NCI-H1417 treated with DMSO at 0.1 percent for 48 hours (cell line): ENCODE measurements around the gene ROR1.
"Not testable (repeated sequence)": the region's sequence is repeated elsewhere in the genome, so short reads cannot be mapped to it uniquely, and the experiment has no call there.

Experiments used
- DNase-seq: peaks from one replicate; lab custom pipeline; 2025; lab: John Stamatoyannopoulos, UW

Gene ROR1

GRCh38 chr1:63759778-63760177 lies 14.0 kb upstream of the ROR1 start:
- DNase-seq = no peak

DNA sequence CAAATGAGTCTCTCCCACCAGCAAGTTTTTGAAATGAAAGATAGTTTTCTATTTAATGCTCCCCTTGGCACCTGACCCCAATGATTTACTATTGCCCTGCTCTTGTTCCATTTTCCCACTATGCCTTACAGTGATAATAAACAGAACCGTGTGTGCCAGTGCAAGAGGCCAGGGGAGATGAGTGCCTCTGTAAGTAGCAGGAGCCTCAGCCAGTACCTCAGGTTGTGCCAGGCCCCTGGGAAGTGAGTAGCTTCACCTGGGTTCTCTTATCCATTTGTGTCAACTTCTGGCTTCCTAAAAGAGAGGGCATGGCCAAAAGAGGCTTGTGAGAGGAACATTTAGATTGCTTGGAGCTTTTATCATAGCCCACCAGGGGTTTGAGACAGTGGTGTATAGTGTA lies 3.4 kb upstream of the ROR1 start:
- DNase-seq = no peak

DNA sequence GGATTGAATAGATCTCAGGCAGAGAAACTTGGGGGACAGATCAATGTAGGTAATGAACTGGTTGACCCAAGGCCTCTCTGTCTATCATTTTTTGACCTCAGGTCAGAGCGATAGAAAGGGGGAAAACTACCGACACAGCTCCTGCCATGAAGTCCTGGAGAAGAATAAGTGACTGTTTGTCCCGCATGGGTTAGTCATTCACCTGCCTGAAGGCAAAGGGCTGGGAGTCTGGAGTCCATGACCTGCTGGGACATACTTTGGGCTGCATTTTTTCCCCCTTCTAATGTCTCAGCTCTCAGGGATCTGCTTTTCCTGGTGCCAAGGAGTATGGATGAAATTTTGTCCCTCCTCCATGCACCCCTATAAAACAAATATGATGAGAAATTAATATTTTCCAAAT lies 1.6 kb upstream of the ROR1 start:
- DNase-seq = no peak

DNA sequence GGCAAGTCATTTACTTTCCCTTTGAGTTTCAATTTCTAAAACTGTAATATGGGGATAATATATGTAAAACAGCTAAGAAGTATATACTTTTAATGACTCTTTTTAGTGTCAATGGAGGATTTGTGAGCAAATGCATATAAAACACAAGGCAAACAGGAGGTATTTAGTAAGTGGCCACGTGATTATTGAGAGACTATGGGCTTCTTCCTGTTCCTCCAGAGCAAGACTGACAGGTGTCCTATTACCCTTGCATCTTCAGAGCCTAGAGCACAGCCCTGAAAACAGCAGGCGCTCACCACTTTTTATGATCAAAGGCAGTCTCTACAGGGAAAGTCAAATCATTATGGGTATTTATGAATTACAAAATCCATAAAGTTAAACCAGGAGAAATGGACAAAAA lies 941 bp upstream of the ROR1 start:
- DNase-seq = no peak

DNA sequence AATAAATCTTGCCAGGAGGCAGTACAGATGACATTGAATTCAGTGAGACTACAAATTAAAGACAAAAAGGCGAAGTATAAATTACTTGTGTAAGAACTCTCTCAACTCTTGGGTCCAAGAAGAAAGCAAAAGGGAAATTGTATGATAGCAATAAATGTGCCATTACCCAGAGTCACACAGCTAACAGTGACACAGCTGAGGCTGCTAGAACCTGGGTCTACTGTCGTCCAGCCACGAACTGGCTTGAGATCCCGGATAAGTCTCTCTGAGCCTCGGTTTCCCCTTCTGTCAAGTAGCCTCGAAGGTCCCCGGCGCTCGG lies 362 bp upstream of the ROR1 start:
- no peak for DNase-seq

- no peak for DNase-seq
Measured at GRCh38 chr1:63774617-63775417, 1.0 kb downstream of the ROR1 start.

DNA sequence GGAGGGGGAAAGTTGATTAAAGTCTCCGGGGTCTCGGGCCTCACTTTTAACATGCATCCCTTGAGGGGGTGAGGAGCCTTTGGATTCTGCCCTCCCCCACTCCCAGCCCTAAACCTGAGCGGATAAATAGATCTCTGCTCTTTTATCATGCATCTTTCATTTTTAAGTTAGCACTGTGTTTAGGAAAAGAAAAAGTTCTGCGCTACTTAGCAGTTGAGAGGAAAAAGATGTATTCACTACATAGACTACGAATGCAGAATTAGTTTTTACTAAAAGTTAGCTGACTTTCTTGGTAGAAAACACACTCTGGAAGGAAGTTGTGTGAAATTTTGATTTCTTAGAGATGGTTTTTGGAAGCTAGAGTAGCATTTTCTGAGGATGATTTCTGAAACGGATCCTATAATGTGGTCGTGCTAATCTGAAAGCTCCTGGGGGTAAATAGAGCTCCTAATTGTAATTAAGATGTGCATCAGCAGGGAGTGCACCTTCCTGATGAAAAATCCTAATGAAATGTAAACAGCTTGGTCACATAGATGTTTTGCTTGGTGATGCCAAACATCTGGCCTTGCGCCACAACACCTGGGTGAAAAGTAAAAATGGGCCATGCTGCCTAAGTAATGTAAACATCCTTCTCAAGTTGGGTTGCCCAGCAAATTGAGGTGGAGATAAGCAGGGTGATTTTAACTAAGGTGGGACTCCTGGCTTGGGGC lies 1.8 kb downstream of the ROR1 start:
- DNase-seq = no peak

DNA sequence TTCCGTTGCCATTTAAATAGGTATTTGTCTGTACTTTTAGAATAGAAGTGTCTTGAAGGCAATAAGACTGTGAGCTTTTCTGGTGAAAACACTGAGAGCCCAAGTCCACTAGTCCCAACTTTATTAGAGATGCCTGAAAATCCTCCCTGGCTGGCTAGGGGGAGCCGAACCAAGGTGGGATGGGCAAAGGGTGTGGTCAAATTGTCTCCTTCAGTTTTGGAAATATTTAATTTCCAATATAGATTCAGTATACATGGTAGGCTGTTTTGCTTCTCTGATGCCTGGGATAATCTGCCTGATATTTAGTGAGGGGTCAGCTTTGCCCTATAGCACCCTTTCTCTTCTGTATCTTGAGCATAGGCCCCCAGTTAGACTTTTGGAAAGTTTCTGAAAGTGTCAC lies 3.5 kb downstream of the ROR1 start:
- no peak for DNase-seq

DNA sequence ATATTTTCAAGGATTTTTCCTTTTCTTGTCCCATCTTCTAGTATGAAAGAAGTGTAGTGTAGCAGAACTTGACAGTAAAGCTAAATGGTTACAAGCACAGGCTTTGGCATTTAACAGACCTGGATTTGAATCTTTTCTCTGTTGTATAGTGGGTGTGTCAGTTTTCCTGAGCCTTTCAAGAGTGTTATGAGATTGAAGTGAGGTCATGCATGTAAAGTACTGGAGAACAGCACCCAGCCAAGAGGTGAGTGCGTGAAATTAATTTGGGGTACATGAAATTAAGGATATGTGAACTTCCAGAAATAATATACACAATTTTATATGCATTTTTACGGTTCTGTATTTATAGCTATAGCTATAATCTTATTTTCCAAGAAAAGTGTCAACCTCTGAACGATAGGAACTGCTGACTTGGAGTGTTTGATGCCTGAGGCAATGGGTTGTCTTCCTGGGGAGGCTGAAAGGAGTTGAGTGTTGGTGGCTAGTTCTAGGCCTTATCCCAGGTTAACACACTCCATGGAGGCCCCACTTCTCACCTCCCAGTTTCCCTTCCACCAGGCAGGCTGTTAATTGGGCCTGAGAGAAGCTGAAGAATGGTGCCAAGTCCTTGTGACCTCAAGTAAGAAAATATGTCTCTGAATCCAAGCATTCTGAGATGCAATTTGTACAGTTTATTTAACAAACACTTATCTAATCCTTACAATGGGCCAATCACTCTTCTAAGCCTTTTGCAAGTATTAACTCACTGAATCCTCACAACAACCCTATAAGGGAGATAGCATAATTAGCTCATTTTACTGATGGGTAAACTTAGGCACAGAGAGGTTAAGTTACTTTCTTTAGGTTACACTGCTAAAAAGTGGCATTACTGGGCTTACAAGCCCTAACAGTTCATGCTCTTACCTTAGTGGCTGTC lies 4.4 kb downstream of the ROR1 start:
- DNase-seq = no peak

DNA sequence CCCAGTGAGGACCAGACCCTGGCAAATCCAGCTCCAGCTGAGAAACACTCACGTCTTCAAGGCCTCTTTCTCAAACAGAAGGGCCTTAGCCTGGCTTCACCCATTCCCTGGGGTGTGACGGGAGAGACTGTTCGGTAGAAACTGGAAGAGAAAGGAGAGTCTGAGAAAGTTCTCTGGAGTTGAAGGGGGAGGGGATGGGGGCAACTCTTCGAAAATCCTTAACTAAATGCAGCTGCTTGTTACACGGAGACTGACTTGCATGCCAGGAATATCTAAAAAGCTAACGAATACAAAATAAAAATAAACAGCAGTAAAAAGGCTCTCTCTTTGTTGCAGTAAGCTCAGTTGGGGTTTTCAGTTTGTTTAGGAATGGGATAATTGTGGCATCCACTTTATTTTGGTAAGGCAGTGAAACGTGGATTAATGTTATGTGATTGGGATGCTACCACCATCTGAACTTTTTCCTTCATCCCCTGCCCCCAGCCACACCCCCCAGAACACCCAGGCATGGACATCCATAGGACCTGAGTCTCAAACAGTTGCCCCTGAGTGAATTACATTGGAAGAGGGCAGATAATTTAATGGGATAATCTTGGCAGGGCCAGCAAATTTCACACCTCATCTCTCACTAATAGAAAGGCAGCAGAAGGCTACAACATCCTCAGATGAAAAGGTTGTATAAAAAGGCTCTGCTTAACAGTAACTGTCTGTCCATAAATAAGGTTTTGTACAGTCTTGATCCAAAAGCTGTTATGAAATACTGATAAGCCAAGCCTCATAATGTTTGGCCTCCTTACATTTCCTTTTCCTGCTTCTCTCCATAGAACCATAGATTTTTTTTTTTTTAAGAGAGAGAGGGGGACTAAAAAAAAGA lies 5.8 kb downstream of the ROR1 start:
- no peak for DNase-seq

DNA sequence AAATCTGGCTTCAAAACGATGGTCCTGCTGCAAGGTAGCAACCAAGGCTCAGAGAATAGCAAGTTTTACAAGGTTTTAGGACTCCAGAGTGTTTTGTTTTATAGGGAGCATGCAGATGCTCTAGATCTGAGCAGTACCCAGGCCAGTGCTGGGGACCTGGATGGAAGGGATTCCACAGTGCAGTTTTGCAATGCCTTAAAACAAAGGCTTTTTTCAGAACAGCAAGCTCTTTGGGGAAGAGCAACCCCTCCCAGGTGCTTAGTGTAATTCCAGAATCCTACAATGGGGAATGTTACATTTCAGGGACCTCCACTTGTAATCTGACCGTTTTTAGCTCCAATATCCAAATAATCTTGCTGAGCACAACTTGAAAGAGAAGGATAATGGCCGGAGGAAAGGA lies 6.7 kb downstream of the ROR1 start:
- no peak for DNase-seq

GRCh38 chr1:63782982-63783381 lies 9.2 kb downstream of the ROR1 start:
- no peak for DNase-seq

DNA sequence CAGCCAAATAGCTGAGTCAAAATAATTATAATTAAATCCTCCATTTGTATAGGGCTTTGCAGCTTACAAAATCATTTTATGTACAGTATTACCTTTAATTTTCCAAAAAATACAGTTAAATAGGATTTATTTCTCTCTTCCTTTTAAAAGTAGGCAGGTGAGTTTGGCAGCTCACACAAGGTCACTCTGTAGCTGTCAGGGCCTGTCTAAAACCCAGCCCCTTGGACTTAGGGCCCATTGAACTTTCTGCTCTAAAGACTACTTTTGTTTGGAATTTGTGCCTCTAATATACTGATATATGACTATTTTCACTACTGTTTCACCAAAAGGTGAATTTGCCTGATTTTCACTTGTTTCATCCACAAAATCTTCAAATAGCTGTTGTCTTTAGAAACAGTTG lies 10.3 kb downstream of the ROR1 start:
- no peak for DNase-seq

- no peak for DNase-seq
Measured at GRCh38 chr1:63784489-63785390, 10.9 kb downstream of the ROR1 start.

DNA sequence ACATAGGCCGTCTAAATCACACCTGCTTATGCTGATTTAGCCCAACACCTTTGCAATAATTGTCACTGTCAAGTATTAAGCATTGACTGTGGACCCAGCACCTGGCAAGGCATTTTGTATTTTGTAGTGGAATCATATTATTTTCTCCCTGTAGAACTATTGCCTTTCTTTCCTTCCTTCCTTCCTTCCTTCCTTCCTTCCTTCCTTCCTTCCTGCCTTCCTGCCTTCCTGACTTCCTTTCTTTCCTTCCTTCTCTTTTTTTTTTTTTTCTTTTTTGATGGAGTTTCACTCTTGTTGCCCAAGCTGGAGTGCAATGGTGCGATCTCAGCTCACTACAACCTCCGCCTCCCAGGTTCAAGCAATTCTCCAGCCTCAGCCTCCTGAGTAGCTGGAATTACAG lies 13.5 kb downstream of the ROR1 start:
- DNase-seq = not testable (repeated sequence)

- DNase-seq = no peak
Measured at GRCh38 chr1:63787875-63788274, 14.1 kb downstream of the ROR1 start.

DNA sequence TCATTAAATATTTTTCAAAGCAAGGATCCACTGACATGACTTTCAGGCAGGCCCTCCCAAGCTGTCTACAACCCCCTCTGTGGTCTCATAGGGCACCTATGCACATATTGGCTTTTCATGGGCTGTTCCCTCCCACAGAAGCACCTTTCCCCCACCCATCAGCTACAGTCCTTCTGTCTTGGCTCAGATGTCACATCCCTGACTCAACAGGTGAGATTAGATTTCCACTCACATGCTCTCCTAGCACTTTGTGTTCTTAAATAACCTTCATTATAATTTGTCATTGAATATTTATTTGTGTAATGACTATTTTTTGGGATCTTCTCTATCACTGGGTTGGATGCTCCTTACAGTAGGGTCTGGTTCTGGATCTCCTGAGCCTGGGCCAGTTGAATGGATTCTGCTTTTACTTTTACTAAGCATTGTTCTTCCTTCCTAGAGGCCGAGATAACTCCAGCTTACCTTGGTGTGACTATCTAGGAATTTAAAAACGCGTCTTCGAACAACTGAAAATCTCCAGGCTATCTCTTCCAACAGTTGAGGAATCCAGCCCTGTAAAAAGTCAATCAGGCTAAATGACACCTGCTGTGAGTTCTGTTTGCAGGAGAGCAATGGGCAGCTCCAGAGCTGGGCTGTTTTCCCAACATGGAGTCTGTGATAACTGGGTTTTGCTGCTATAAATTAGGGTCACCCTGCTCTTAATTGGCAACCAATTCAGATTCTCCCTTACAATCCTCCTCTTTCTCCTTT lies 16.2 kb downstream of the ROR1 start:
- DNase-seq = no peak

- DNase-seq = no peak
Measured at GRCh38 chr1:63790989-63791388, 17.2 kb downstream of the ROR1 start.

DNA sequence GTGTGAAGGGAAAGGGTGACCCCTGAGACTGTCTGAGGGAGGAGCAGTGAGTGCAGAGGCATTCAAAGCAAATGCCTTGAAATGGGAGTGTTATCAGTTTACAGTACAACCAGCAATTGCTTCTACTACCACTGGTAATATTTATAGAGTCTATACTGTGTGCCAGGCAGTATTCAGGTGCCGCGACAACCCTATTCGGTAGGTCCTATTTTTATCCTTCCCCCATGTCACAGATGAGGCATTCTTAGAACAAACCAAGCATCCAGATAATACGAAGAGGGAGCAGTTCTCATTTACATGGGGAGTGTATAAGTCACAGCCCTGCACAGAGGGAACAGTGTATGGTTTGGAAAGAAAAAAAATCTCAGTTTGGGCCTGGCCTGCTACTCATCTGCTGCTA lies 18.3 kb downstream of the ROR1 start:
- DNase-seq = no peak

DNA sequence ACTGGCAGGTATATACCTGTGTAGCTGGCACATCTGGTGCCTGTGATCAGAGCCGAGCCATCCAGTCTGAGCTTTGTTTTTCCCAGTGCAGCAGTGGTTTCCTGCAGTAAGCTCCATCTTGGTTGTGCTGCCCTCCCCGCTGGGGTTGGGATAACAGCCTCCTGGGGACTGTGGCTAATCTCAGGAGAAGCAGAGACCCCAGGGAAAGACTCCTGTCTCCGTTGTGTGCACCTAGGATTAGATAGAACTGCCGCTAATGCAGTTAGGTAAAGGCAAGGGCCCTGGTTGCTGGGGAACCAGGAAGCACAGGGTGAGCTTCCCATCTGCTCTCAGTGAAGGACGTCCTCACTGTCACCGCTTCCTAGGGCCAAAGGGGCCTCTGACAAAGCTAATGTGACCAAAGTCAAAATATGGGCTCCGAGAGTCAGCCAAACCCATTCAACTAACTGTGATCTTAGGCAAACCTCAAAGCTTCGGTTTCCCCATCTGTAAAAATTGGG lies 20.0 kb downstream of the ROR1 start:
- no peak for DNase-seq
